ENCODE measurements around the gene PCBP3.
"Not testable (repeated sequence)": the region's sequence is repeated elsewhere in the genome, so short reads cannot be mapped to it uniquely, and the experiment has no call there.

Gene PCBP3

DNA sequence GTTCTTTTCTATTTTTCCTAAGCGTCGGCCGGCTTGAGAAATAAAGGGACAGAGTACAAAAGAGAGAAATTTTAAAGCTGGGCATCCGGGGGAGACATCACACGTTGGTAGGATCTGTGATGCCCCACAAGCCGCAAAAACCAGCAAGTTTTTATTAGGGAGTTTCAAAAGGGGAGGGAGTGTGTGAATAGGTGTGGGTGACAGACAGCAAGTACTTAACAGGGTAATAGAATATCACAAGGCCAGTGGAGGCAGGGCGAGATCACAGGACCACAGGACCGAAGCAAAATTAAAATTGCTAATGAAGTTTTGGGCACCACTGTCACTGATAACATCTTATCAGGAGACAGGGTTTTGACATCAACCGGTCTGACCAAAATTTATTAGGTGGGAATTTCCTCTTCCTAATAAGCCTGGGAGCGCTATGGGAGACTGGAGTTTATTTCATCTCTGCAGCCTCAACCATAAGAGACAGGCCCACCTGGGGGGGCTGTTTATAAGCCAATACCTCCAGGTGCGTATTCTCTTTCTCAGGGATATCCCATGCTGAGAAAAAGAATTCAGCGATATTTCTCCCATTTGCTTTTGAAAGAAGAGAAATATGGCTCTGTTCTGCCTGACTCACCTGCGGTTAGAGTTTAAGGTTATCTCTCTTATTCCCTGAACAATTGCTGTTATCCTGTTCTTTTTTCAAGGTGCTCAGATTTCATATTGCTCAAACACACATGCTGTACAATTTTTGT lies 332.3 kb downstream of the PCBP3 start:
- DNase-seq: not testable (repeated sequence)

DNA sequence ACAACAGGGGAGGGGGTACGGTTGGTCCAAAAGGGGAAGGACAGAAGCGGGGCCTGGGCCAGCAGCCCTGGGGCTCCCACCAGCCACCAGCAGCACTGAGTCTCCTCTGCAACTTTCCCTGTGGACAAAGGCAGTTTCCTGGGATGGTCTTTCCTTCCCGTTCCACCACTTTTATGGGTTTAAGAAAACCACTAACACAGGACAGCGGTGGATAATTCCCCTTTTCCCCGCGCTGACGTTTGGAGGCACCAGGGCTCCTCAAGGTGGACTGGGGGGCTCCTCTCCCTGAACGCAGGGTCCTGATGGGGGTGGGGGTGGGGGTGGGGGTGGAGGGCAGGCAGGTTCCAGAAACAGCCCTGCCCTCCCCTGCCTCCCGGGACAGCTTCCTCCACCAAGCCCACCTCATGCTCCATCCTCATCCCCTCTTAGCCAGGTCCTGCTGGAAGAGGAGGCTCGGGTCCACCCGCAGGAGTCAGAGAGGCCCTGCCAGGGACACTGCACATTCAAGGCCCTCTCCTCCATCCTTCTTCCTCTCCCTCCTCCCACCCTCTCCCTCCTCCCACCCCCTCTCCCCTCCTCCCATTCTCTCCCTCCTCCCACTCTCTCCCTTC lies 333.3 kb downstream of the PCBP3 start:
- no peak for DNase-seq

DNA sequence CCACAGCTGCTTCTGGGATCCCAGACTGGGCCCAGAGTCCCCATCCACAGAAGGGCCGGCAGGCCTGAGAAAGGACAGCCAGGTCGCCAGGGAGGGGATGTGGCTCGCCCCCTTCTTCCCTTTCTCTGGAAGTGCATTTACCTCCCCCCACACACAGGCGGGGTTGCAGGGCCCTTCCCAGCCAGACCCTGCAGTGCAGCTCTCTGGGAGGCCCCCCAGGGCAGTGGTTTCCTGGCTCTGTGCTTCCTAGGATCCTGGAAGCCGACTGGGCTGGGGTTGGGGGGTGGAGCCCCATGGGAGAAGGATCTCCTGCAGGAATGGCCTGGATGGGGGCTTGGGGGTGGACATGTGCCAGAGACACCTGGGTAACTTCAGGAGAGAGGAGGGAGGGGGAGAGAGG lies 333.9 kb downstream of the PCBP3 start:
- no peak for DNase-seq

DNA sequence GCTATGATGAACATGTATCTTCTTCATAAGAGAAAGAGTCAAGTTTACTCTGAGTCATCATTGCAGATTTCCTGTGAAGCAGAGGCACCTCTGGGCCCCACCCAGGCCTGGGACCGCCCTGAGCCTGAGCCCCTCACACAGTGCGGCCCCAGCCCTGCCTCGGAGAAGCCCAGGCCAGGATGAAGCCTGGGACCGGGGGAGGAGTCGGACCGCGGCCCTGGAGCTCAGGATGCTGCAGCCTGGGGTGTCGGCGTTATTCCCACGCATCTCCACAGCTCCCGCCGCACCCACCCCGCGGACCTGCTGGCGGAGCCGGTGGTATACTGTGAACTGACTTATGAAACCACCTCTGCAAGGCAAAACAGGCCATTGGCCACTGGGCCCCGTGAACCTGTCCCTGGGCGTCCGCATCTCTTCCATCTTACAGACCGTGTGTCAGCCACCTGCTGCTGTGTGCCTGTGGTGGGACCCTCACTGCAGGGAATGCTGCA lies 335.7 kb downstream of the PCBP3 start:
- DNase-seq: no peak

DNA sequence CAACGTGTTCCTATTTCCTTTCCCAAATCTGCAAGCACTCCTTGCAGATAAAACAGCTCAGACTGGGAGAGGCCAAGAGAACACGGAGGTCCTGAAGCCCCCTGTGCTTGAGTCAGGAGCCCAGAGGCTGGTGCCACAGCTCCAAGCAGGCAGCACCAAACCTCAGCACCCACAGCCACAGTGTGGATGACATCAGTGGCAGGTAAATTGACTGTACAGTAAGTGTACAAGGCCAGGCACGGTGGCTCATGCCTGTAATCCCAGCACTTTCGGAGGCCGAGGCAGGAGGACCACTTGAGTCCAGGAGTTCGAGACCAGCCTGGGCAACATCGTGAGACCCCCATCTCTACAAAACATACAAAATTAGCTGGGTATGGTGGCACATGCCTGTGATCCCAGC lies 336.1 kb downstream of the PCBP3 start:
- no peak for DNase-seq

DNA sequence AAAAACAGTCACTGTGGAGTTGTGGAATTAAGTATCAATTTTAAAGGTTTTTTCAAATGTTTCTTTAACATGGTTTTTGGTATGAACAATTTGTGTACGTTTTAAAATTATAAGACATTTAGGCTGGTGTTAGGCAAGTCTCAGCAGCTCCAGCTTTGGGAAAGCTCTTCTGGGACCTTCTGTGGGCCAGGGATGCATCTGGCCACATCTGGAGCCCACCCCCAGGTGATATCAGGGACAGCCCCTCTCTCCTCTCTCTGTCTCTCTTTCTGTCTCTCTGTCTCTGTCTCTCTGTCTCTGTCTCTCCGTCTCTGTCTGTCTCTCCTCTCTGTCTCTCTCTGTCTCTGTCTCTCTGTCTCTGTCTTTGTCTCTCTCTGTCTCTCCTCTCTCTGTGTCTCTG lies 336.7 kb downstream of the PCBP3 start:
- no peak for DNase-seq

DNA sequence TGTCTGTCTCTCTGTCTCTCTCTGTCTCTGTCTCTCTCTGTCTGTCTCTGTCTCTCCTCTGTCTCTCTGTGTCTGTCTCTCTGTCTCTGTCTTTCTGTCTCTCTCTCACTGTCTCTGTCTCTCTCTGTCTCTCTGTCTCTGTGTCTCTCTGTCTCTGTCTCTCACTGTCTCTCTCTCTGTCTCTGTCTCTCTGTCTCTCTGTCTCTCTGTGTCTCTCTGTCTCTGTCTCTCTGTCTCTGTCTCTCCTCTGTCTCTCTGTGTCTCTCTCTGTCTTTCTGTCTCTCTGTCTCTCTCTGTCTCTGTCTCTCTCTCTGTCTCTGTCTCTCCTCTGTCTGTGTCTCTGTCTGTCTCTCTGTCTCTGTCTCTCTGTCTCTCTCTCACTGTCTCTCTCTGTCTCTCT lies 337.2 kb downstream of the PCBP3 start:
- no peak for DNase-seq

DNA sequence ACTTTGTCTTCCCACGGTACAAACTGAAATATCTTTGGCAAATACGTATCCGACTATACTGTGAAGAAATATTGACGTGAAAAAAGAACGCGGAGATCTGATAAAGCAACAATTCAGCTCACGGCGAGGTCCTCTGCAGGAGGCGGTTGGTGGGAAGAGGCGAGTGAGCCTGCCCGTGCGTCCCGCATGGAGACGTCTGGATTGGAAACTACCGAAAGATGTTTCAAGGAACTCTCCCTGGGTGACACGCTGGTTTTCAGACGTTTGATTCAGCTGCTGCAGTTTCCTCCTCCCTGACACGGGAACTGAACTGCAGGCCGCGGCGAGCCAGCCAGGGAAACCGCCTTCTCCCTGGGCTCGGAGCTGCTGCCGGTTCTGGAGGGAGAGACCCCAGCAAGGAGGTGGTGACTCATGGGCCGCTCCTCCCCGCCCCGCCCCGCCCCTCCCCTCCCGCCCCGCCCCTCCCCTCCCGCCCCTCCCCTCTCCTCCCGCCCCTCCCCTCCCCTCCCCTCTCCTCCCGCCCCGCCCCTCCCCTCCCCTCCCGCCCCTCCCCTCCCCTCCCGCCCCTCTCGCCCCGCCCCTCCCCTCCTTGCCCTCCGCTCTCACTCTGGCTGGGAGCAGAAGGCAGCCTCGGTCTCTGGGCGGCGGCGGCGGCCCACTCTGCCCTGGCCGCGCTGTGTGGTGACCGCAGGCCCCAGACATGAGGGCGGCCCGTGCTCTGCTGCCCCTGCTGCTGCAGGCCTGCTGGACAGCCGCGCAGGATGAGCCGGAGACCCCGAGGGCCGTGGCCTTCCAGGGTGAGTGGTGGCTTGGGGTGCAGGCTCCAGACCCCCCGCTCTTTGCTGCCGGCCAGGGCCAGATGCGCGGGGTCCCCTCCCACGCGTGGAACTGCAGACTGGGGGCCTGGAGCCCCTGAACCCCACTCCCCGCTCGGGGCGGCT lies 337.9 kb downstream of the PCBP3 start, which contains the start of gene COL6A1:
COL6A1 (plus strand) TSS at position 620 of the 941 bp plus-strand sequence; CDS start at position 701, 81 bp downstream.
- peak; percentile 83 for DNase-seq

DNA sequence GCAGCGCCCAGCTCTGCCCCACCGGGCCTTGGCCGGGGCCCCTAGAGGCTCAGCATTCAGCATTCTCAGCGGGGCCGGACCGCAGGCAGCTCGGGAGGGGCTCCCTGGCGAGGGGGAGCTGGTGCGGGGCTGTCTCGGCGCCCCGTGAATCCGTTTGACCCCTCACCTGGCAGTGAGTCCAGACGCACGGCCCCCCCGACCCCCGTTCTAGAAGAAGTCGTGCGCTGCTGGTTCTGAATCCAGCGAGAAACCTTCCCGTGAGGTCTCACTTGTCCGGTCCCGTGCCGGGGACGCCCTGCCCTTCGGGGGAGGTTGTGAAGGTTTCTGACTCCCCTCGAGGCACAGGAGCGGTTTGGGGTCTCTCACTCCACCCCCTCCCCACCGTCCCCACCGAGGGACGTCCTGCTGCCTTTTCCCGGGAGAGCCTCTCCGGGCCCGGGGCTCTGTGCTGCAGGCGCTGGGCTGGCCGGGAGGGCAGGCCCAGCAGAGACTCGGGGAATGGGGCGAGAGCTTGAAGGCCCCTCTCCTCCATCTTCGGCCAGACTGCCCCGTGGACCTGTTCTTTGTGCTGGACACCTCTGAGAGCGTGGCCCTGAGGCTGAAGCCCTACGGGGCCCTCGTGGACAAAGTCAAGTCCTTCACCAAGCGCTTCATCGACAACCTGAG lies 338.7 kb downstream of the PCBP3 start:
- no peak for DNase-seq

DNA sequence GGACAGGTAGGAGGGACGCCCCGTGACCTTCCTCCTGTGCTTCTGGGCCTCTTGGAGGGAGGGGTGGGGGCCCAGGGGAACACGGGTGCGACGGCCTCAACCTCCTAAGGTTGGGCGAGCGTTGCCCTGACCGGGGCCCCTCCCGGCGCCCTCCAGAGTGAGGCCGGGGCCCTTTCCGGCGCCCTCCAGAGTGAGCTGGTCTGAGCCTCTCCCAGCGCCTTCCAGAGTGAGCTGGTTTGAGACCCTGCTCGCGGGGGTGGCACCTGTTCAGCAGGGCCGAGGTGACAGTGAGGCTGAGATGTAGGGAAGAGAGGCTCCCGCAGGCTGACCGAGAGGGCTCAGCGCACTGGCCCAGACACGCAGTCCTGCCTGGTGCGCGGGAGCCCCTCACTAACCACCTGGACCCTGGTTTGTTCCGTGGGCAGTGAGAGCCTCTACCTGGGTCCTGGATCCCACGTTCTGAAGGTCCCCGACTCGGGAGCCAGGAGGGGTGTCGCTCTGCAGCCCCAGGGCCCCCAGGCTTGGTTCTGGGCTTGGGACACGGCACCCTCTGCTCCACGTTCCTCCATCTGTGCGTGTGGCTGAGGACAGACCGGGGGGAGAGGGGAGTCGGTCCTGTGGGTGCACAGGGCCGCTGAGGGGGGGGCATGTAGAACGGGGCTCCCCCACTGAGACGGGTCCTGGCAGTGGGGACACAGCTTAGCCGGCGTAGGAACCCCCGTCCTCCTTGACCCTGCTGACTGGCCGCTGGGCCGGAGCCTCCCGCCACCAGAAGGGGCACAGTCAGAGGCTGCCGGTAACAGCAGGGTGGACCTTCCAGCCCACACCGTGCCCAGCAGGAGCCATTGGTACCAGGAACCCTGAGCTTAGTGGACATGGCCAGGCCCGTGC lies 339.5 kb downstream of the PCBP3 start:
- no peak for DNase-seq

DNA sequence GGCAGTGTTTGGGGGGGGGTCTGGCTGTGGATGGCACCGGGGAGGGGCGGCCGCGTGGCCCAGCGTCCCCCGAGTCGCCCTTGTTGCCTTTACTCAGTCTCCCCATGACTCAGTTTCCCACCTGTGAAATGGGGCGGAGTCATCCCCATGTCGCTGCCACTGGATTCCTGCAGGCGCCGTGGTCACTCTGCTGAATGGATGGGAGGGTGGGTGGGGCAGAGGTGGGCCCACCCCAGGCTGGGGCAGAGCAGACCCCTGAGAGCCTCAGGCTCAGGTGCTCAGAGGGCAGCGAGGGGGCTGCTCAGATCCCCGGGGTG lies 340.1 kb downstream of the PCBP3 start:
- DNase-seq: no peak

DNA sequence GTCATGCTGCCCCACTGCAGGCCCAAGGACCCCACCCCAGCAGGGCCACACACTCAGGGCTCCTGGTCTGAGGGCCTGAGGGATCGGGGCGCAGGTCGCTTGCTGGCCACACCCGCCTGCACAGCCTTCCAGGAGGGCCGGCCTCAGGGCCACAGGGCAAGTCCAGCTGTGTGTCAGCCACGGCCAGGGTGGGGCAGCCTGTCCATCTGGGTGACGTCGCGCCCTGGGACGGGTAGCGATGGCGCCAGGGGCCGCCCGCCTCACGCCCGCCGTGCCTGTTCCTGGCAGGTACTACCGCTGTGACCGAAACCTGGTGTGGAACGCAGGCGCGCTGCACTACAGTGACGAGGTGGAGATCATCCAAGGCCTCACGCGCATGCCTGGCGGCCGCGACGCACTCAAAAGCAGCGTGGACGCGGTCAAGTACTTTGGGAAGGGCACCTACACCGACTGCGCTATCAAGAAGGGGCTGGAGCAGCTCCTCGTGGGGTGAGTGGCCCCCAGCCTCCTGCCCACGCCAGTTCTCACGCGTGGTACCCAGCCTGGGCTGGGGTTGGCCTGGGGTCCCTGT lies 340.5 kb downstream of the PCBP3 start:
- DNase-seq: peak; percentile 53

DNA sequence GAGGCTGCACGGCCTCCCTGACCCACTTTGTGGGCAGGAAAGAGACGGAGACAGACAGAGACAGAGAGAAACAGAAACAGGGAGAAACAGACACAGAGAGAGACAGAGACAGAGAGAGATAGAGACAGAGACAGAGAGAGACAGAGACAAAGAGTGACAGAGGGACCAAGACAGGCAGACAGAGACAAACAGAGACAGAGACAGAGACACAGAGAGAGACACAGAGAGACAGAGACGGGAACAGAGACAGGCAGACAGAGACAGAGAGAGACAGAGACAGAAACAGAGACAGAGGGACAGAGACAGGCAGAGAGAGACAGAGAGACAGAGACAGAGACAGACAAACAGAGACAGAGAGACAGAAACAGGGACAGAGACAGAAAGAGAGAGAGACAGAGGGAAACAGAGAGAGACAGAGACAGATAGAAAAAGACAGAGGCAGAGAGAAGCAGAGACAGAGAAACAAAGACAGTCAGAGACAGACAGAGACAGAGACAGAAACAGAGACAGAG lies 341.1 kb downstream of the PCBP3 start:
- no peak for DNase-seq

DNA sequence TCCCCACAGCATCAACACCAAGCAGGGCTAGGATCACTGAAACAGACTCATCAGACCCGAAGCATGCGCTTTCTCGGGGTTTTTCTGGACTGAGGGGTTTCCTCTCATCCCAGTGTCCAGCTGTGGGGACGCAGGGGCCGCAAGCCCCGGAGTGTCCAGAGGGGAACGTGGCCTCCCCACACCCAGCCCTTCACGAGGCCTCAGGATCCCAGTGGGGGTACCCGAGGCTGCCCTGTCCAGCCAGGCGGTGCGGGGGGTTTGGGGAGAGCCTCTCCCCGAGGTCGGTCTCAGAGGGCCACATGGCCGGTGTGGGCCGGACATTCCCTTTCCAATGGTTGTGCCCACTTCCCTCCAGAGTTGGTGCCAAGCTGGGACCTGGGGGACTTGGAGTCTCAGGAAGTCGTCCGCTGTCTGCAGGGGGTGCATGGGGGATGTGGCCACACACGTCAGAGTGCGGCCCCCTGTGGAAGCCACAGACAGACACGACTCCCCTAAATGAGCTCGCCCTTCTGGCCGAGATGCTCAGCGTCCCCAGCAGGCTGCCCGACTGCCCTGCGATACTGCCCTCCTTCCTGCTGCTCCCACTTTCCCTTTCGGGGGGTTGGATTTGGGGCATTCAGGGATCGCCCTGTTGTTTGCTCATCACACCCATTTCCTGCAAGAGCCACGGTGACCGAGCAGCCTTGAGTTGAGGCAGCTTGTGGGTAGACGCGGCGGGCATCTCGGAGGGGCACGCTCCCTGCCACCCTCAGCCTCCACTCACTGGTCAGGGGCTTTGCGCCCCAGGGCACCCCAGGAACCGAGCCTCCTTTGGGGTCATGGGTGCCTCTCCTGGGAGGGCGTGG lies 342.2 kb downstream of the PCBP3 start:
- no peak for DNase-seq

DNA sequence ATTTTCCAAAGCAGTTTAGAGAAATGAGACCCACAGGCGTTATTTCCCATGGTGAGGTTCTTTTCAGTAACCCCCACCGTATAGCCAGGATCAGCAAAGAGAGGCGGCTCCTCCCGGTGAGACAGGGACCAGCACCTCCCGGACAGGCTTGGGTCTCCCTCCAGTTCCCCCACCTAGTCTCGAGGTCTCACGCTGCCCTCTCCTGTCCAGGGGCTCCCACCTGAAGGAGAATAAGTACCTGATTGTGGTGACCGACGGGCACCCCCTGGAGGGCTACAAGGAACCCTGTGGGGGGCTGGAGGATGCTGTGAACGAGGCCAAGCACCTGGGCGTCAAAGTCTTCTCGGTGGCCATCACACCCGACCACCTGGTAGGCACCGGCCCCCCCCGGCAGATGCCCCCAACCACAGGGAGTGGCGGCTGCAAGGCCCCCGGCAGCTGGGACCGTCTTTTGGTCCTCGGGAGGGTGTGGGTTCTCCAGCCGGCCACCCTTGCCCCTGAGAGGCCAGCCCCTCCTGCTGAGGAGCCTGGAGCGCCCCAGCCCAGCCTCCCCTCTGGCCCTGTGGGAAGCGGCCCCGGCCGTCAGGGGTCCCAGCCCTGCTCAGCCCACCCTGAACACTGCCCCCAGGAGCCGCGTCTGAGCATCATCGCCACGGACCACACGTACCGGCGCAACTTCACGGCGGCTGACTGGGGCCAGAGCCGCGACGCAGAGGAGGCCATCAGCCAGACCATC lies 343.0 kb downstream of the PCBP3 start:
- no peak for DNase-seq

DNA sequence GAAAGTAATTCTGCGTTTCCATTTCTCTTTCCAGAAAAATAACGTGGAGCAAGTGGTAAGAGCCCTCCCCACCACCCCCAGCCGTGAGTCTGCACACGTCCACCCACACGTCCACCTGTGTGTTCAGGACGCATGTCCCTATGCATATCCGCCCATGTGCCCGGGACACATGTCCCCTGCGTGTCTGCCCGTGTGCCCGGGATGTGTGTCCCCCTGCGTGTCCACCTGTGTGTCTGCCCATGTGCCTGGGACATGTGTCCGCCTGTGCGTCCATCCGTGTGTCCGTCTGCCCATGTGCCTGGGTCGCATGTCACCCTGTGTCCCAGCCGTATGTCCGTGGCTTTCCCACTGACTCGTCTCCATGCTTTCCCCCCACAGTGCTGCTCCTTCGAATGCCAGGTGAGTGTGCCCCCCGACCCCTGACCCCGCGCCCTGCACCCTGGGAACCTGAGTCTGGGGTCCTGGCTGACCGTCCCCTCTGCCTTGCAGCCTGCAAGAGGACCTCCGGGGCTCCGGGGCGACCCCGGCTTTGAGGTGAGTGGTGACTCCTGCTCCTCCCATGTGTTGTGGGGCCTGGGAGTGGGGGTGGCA lies 343.7 kb downstream of the PCBP3 start:
- no peak for DNase-seq

DNA sequence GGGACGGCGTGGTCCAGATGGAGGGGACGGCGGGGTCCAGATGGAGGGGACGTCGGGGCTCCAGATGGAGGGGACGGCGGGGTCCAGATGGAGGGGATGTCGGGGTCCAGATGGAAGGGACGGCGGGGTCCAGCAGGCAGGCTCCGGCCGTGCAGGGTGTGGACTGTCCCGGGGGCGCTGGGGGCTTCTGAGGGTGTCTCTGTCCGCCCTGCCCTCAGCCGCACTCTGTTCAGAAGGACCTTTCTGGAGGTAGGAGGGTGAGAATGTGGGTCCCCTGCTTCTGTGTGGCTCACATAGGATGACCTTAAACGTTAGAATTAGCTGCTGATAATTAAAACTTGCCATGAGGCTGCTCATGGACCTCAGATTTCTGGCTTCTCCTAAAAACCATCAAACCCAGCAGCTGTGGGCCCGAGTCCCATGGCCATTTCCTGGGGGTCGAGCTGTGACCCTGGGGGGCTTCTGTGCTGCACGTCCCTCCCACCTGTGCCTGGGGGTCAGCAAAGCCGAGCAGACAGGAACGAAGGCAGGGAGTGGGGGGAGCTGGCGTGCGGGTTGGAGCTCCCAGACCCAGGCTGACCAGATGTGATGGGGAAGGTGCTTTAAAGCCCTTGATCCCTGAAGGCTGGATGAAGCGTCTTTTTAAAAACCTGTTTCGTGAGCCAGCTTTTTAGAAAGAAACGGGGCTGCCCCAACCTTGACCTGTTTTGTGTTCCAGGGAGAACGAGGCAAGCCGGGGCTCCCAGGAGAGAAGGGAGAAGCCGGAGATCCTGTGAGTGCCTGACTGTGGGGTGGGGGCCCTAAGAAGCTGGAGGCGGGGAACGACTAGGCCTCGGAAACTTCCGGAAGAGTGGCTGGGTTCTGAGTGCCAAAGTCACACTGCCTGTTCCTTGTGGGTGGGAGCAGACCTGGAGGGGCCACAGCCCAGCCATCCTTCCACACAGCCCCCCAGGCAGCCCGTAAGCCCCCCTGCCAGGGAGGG lies 345.1 kb downstream of the PCBP3 start:
- no peak for DNase-seq
